OCI-LY1 (cell line): ENCODE results near the gene AMBRA1.

Experiments
- CTCF ChIP-seq: fragments of 200-600 bp; sonication (generic), shearing (Covaris generic); IDR thresholded peaks from 2 replicates; pipeline ENCODE4 v1.5.1; 2017; ENCODE audit warnings: mild to moderate bottlenecking, antibody characterized with exemption, low read length, moderate library complexity, mixed read lengths
- EZH2 ChIP-seq: fragments of 200-600 bp; sonication (generic), shearing (Covaris generic); IDR thresholded peaks from 2 replicates; pipeline ENCODE4 v1.8.0; 2017; ENCODE audit warnings: borderline replicate concordance, mixed run types, mild to moderate bottlenecking, antibody characterized with exemption, low read length, moderate library complexity, mixed read lengths

- TF ChIP-seq CTCF (no peak), EZH2 (no peak)
Measured at GRCh38 chr11:46630237-46630636, 36.4 kb upstream of the AMBRA1 start.
